Measurements from ENCODE around the gene KCNH1. TPM values are rescaled to one million over a fixed set of nuclear protein-coding genes. Genes with fewer than 3 reads are reported as not detected.
"Not testable (repeated sequence)": the region's sequence is repeated elsewhere in the genome, so short reads cannot be mapped to it uniquely, and the experiment has no call there.

Gene KCNH1
- polyA plus RNA-seq, 1 donor from 2014 or later = 3.9 TPM

GRCh38 chr1:211081447-211081846, 52.5 kb downstream of the KCNH1 start:
- H3K27me3 ChIP-seq (ENCODE audit: insufficient read depth, low read depth, low read length); H3K79me2 ChIP-seq (replicated peaks; ENCODE audit: insufficient read depth, low read length); H3K4me3 ChIP-seq (ENCODE audit: low read length); H3K9me3 ChIP-seq (ENCODE audit: low read length); H3K36me3 ChIP-seq (ENCODE audit: insufficient read depth, low read length); H3K27ac ChIP-seq (ENCODE audit: low read length); H4K20me1 ChIP-seq (ENCODE audit: insufficient read depth); H3K9me2 ChIP-seq (ENCODE audit: insufficient read depth, low read length); H3K4me2 ChIP-seq (ENCODE audit: low read length); H3F3A ChIP-seq (ENCODE audit: insufficient read depth, low read length, poor library complexity, severe bottlenecking); H2AFZ ChIP-seq (ENCODE audit: low read depth, low read length); H3K9ac ChIP-seq (ENCODE audit: low read length): not testable (repeated sequence)

GRCh38 chr1:211068976-211069375, 65.0 kb downstream of the KCNH1 start:
- Histone ChIP-seq H3K36me3 (ENCODE audit: insufficient read depth, low read length) (no peaks in the 10 kb centered on the region), H3K9me2 (ENCODE audit: insufficient read depth, low read length) (no peaks in the 10 kb centered on the region), H3F3A (ENCODE audit: insufficient read depth, low read length, poor library complexity, severe bottlenecking) (no peaks in the 10 kb centered on the region), H3K4me3 (ENCODE audit: low read length) (no peak overlapping the region), H3K9me3 (ENCODE audit: low read length) (no peaks in the 10 kb centered on the region), H4K20me1 (ENCODE audit: insufficient read depth) (no peaks in the 10 kb centered on the region), H2AFZ (ENCODE audit: low read depth, low read length) (no peak overlapping the region), H3K9ac (ENCODE audit: low read length) (no peak overlapping the region), H3K4me2 (ENCODE audit: low read length) (no peak overlapping the region), H3K79me2 (replicated peaks; ENCODE audit: insufficient read depth, low read length) (no peaks in the 10 kb centered on the region), H3K27me3 (ENCODE audit: insufficient read depth, low read depth, low read length) (no peaks in the 10 kb centered on the region), H3K27ac (ENCODE audit: low read length) (no peak overlapping the region)
- no peak for TF ChIP-seq POLR2AphosphoS5 (IDR thresholded peaks at IDR 0.05)
- TF ChIP-seq REST (IDR thresholded peaks at IDR 0.05; ENCODE audit: borderline replicate concordance) = no peak
- no peak for TF ChIP-seq TAF1 (IDR thresholded peaks at IDR 0.05; ENCODE audit: low read depth)
- no peak for TF ChIP-seq EP300 (conservative IDR thresholded peaks at IDR 0.05; ENCODE audit: poor library complexity, severe bottlenecking)
- no peak for TF ChIP-seq EZH2 (IDR thresholded peaks at IDR 0.05; ENCODE audit: borderline replicate concordance, insufficient read depth, low read length, poor library complexity, severe bottlenecking)
- TF ChIP-seq RAD21 (conservative IDR thresholded peaks at IDR 0.05) = no peak
- no peak for TF ChIP-seq CTCF (IDR thresholded peaks at IDR 0.05; ENCODE audit: poor library complexity, severe bottlenecking)
- TF ChIP-seq MXI1 (conservative IDR thresholded peaks at IDR 0.05; ENCODE audit: poor library complexity, severe bottlenecking) = no peak
- TF ChIP-seq SMC3 (conservative IDR thresholded peaks at IDR 0.05; ENCODE audit: poor library complexity) = no peak

- Histone ChIP-seq H3F3A (ENCODE audit: insufficient read depth, low read length, poor library complexity, severe bottlenecking) (no peaks in the 10 kb centered on the region), H3K9ac (ENCODE audit: low read length) (no peak overlapping the region), H3K79me2 (replicated peaks; ENCODE audit: insufficient read depth, low read length) (no peaks in the 10 kb centered on the region), H3K4me3 (ENCODE audit: low read length) (no peak overlapping the region), H3K9me3 (ENCODE audit: low read length) (peaks cover 6% of the 10 kb centered on the region), H3K36me3 (ENCODE audit: insufficient read depth, low read length) (no peaks in the 10 kb centered on the region), H3K9me2 (ENCODE audit: insufficient read depth, low read length) (no peaks in the 10 kb centered on the region), H4K20me1 (ENCODE audit: insufficient read depth) (no peaks in the 10 kb centered on the region), H2AFZ (ENCODE audit: low read depth, low read length) (no peak overlapping the region), H3K27ac (ENCODE audit: low read length) (no peak overlapping the region), H3K4me2 (ENCODE audit: low read length) (no peak overlapping the region), H3K27me3 (ENCODE audit: insufficient read depth, low read depth, low read length) (no peaks in the 10 kb centered on the region)
- TF ChIP-seq MXI1 (conservative IDR thresholded peaks at IDR 0.05; ENCODE audit: poor library complexity, severe bottlenecking) = no peak
These were observed 67.1 kb downstream of the KCNH1 start for GRCh38 chr1:211066781-211067384.

GRCh38 chr1:211041838-211042237, 92.1 kb downstream of the KCNH1 start:
- H3K36me3 ChIP-seq (ENCODE audit: insufficient read depth, low read length); H3K79me2 ChIP-seq (replicated peaks; ENCODE audit: insufficient read depth, low read length); H3K9me2 ChIP-seq (ENCODE audit: insufficient read depth, low read length); H3F3A ChIP-seq (ENCODE audit: insufficient read depth, low read length, poor library complexity, severe bottlenecking); H3K4me2 ChIP-seq (ENCODE audit: low read length); H3K27me3 ChIP-seq (ENCODE audit: insufficient read depth, low read depth, low read length); H3K4me3 ChIP-seq (ENCODE audit: low read length); H3K9me3 ChIP-seq (ENCODE audit: low read length); H4K20me1 ChIP-seq (ENCODE audit: insufficient read depth); H2AFZ ChIP-seq (ENCODE audit: low read depth, low read length); H3K9ac ChIP-seq (ENCODE audit: low read length); H3K27ac ChIP-seq (ENCODE audit: low read length): not testable (repeated sequence)

Measured in neural cell (in vitro differentiated cells).